ENCODE data around the gene LGALS3BP.

- TF ChIP-seq ZNF274 (IDR thresholded peaks at IDR 0.05; ENCODE audit: low read depth, low read length) (no peak), SUZ12 (IDR thresholded peaks at IDR 0.05; ENCODE audit: extremely low read depth, insufficient read depth, insufficient read length) (no peak)
Measured at GRCh38 chr17:78954684-78955083, 25.0 kb downstream of the LGALS3BP start.

All from NT2/D1 (cell line).